Measurements from ENCODE around the gene SND1. TPM values are rescaled to one million over a fixed set of nuclear protein-coding genes. Genes with fewer than 3 reads are reported as not detected.

SND1 gene
- total RNA-seq, 1 donor: 80.2 TPM

DNA sequence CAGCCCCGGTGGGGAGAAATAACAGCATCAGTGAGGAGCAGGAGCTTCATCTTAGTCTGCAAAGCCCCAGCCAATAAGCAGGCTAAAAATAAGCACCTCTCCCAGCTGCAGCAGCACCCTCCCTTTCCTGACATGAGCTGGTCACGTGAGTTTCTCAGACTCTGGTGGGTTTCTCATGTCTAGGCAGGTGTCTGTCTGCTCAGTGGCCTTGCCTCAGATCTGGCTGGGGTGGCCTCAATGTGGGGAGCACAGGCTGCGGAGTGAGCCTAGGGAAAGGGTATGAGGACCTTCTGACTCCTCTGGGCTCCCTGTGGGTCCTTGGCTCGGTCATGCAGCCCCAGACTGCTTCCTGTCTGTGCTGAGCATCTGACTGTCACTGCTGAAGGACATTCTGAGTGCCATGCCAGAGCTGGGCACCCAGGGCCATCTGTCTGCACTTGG is 460.8 kb downstream of the SND1 start:
- Histone ChIP-seq H3K9me3 (ENCODE audit: low read depth, low read length) (no peaks in the 10 kb centered on the region), H3K4me3 (ENCODE audit: low read length) (no peak overlapping the region), H3K4me1 (ENCODE audit: insufficient read depth, low read length) (peaks cover 52% of the 10 kb centered on the region), H3K27me3 (ENCODE audit: insufficient read depth, low read length) (no peaks in the 10 kb centered on the region)

DNA sequence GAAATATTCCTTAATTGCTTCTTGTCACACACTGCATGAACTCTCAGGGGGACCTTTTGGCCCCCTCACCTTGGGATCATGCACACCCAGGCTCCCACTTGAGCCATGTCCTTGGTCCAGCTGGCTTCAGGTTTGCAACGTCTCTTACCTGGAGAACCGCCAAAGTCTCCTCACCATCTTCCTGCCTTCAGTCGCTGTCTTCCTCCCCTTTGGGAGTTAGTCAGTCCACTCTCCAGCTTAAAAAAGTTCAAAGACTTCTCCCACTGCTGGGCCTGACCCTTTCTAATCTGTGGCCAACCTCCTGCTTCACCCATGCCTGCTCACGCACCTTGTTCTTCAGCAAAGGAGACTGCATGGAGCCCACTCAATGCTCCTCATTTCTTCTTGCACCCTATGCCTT is 461.8 kb downstream of the SND1 start:
- Histone ChIP-seq H3K4me3 (ENCODE audit: low read length) (no peak overlapping the region), H3K4me1 (ENCODE audit: insufficient read depth, low read length) (peaks cover 42% of the 10 kb centered on the region), H3K9me3 (ENCODE audit: low read depth, low read length) (no peaks in the 10 kb centered on the region), H3K27me3 (ENCODE audit: insufficient read depth, low read length) (no peaks in the 10 kb centered on the region)

DNA sequence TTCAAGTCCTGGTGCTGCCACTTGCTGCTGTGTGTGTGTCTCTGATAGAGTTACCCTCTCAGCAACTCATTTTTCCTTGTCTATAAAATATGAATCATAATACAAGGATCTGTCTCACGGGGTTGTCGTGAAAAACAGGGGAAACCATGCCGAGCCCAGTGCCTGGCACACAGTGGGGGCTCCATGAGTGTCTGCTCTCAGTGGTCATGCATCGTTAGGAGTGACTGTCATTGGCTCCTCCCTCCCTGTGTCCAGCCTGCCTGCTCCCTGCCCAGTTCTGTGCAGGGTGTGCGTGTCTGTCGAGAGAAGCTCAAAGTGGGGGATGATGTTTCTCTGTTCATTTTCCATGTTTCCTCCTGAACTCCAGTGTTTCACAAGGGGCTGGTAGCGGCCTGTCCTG is 462.8 kb downstream of the SND1 start:
- H3K4me1 ChIP-seq (ENCODE audit: insufficient read depth, low read length): peaks cover 32% of the 10 kb centered on the region
- H3K27me3 ChIP-seq (ENCODE audit: insufficient read depth, low read length): no peaks in the 10 kb centered on the region
- no peaks in the 10 kb centered on the region for H3K9me3 ChIP-seq (ENCODE audit: low read depth, low read length)
- H3K4me3 ChIP-seq (ENCODE audit: low read length): no peak overlapping the region

DNA sequence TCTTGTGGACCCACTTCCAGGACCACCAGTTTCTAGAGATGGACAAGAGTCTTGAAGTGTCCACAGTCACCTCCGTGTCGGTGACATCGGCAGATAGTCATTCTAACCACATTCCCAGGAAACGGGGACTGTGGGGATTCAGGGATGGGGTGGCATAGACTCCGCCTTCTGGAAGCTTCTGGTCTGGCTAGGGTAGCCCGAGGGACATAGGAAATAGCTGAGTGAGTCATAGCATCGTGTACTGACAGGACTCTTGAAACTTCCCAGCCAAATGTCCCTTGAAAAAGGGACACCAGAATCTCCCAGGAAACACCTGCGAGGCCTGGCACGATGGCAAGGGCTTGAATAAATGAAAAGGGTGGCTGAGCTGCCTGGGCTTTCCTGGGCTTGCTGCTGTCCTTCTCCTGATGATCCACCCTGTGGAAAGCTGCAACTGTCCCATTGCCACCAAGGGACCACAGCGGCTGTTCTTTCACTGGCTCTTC is 463.4 kb downstream of the SND1 start:
- no peak overlapping the region for H3K4me3 ChIP-seq (ENCODE audit: low read length)
- H3K27me3 ChIP-seq (ENCODE audit: insufficient read depth, low read length): no peaks in the 10 kb centered on the region
- no peaks in the 10 kb centered on the region for H3K9me3 ChIP-seq (ENCODE audit: low read depth, low read length)
- H3K4me1 ChIP-seq (ENCODE audit: insufficient read depth, low read length): peaks cover 28% of the 10 kb centered on the region

DNA sequence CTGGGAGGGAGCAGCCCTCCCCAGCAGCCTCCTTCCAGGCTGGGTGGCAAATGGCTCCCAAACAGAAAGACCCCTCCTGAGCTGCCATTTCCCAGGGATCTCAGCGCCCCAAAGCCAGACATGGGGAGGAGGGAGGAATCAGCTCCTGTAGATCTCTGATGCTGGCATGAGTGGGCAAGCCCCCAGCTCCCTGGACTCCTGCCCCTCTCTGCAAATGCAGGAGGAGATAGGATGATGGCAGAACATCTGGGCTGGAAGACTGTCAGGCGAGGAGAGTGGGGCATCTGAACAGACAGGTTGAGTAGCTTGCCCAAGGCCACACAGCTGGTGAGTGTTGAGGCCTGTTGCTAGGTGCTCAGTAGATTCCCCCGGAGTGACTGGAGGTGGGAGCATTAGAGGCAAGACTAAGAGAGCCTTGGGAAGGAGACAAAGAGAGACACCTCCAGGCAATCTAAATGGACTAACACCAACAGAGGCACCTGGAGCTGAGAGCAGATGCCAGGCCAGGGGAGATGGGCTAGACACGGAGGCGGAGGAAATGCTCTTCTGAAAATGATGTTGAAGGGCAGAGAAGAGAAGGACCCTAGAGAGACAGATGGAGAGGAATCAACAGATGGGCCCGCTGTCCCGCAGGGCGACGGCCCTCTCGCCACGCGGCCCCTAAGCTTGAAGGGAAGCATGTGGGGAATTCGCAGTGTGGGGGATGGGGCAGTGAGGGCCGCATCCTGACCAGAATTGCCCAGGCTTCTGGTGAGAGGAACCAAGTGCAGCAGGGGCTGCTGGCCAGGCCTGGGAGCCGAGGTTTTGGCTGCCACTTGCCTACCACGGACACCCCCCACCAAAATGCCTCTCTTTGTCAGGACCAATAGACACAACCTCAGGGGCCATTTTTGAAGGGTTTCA is 464.1 kb downstream of the SND1 start:
- H3K9me3 ChIP-seq (ENCODE audit: low read depth, low read length): no peaks in the 10 kb centered on the region
- H3K4me3 ChIP-seq (ENCODE audit: low read length): no peak overlapping the region
- H3K4me1 ChIP-seq (ENCODE audit: insufficient read depth, low read length): peaks cover 21% of the 10 kb centered on the region
- H3K27me3 ChIP-seq (ENCODE audit: insufficient read depth, low read length): no peaks in the 10 kb centered on the region

DNA sequence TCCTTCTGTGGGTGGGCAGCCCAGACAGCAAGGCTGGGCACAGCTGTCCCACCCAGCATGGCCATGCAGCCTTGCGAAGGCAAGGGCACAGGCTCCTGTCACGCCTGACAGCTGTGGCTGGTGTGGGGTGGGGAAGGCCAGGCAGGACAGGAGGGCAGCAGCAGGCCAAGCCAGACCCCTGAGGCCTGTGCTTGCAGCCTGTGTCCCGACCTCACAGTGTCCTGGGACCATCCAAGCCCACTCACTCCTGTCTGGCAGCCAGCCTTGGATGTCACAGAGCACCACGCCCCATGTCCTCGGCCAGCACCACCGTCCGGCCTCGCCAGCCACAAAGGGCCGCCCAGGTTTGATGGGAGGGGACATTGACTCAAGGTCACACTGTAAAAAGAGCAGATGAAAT is 464.7 kb downstream of the SND1 start:
- Histone ChIP-seq H3K9me3 (ENCODE audit: low read depth, low read length) (no peaks in the 10 kb centered on the region), H3K27me3 (ENCODE audit: insufficient read depth, low read length) (no peaks in the 10 kb centered on the region), H3K4me1 (ENCODE audit: insufficient read depth, low read length) (peaks cover 20% of the 10 kb centered on the region), H3K4me3 (ENCODE audit: low read length) (no peak overlapping the region)

DNA sequence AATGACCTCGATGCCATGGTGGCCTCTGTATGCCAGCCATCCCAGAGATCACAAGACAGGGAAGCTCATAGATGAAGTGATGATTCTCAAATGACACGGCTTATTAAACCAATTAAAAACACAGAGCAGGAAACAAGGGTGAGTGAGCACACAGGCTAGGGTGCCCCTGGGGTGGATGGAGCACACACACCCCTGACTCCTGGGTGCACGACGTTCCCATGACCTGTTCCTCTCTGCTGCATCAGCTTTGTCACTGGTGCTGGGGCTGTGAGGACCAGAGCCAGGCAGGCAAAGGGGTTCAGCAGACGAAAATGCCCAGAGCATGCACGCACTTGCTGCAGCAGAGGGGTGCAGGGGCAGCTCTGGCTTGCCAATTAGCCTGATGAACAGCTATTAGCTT is 465.7 kb downstream of the SND1 start:
- H3K9me3 ChIP-seq (ENCODE audit: low read depth, low read length): no peaks in the 10 kb centered on the region
- no peak overlapping the region for H3K4me3 ChIP-seq (ENCODE audit: low read length)

DNA sequence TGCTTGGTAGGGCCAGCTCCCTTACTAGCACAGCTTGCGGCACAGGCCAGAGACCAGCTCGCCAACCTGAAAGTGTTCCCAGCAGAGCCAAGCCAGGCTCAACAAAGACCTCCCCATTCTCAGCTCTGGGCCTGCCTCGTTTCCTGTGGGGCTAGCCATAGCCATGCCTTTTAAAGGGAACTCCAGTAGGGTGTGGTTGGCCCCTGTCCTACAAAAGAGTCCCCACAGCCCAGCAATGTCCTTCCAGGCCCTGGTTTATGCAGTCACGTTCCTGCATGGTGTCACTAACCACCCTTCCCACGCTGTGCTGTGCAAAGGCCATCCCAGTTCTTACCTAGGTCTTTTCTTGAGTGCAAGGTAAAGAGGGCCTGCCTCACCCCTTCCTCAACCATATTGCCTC is 467.0 kb downstream of the SND1 start:
- Histone ChIP-seq H3K9me3 (ENCODE audit: low read depth, low read length) (no peaks in the 10 kb centered on the region), H3K4me3 (ENCODE audit: low read length) (no peak overlapping the region), H3K4me1 (ENCODE audit: insufficient read depth, low read length) (peaks cover 23% of the 10 kb centered on the region), H3K27me3 (ENCODE audit: insufficient read depth, low read length) (no peaks in the 10 kb centered on the region)

More for the DNA sequence above, 465.7 kb downstream of the SND1 start:
- no peaks in the 10 kb centered on the region for H3K27me3 ChIP-seq (ENCODE audit: insufficient read depth, low read length)
- H3K4me1 ChIP-seq (ENCODE audit: insufficient read depth, low read length): peaks cover 18% of the 10 kb centered on the region

DNA sequence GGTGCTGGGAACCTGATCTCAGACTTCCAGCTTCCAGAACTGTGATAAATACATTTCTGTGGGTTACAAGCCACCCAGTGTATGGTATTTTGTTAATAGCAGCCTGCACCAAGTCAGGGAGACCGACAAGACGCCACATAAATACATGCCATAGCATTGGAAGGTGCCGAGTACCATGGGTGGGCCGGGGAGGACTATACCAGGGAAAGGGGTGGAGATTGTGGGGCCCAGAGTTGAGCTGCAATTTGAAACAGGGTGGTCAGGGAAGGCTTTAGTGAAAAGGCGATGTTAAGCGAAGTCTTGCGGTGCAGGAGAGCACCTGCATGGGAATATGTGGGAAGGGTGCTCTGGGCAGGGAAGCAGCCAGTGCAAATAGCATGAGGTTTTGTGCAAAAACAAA is 468.1 kb downstream of the SND1 start:
- H3K9me3 ChIP-seq (ENCODE audit: low read depth, low read length): no peaks in the 10 kb centered on the region
- no peak overlapping the region for H3K4me3 ChIP-seq (ENCODE audit: low read length)
- no peaks in the 10 kb centered on the region for H3K27me3 ChIP-seq (ENCODE audit: insufficient read depth, low read length)
- peaks cover 23% of the 10 kb centered on the region for H3K4me1 ChIP-seq (ENCODE audit: insufficient read depth, low read length)

DNA sequence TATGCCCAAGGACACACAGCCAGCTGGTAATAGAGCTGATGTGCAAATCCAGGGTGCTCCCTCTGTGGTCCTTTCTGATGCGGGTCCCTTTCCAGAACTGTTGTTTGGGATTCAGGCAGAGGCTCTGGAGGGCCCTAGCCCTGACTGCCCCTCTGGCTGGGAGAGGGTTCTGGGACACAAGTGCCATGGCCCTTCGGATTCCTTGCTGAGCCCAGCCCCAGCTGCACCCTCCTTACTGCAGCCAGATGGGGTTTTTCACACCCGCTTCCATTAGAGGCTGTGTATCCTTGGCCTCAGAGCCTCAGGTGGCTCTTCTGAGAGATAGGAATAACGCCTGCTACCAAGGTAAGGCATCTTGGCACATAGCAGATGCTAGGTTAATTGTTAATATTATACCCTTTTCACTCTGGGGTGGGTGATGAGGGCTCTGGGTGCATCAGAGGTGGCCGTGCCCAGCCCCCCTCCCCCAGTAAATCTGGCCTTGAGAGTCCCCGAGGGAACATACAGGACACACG is 469.0 kb downstream of the SND1 start:
- Histone ChIP-seq H3K27me3 (ENCODE audit: insufficient read depth, low read length) (no peaks in the 10 kb centered on the region), H3K4me3 (ENCODE audit: low read length) (no peak overlapping the region)

DNA sequence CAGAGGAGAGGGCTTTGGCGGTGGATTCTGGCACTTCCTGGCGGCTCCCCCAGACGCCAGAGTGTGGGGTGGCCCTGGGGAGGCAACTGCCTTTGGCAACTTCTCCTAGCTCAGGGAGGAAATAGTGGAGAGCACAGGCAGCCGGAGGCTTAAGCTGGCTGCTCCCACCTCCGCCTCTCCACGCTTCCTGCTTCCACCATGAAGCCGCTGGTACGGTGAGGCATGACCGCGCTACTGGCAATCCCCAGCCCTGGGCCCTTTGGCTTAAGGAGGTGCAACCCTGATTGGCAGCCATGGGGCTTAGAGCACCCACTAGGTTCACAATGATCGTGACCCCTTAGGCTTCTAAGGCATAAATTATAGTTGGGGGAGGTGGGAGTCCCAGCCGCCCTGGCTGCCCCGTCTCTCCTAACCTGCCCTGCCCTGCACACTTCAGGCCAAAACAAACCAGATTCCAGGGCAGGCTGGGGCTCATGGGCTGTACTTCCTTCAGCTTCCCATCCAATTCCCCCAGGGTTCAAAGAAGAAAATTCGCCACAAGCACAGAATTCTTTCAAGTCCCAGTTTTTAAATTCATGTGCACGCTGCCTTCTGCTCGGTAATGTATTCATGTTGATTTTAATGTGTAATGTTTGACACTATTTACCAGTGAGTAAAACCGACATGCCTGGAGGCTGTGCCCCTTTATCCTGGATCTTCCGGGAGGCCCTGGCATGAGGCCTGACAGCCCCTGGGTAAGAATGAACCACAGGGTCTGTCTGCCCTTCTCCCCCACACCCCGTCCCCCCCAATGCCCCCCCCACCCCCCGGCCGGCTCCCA is 469.9 kb downstream of the SND1 start:
- H3K9me3 ChIP-seq (ENCODE audit: low read depth, low read length): no peaks in the 10 kb centered on the region
- H3K4me3 ChIP-seq (ENCODE audit: low read length): peak overlapping the region; percentile 23
- H3K27me3 ChIP-seq (ENCODE audit: insufficient read depth, low read length): no peaks in the 10 kb centered on the region
- H3K4me1 ChIP-seq (ENCODE audit: insufficient read depth, low read length): peaks cover 23% of the 10 kb centered on the region

More for the DNA sequence above, 469.0 kb downstream of the SND1 start:
- no peaks in the 10 kb centered on the region for H3K9me3 ChIP-seq (ENCODE audit: low read depth, low read length)
- peaks cover 23% of the 10 kb centered on the region for H3K4me1 ChIP-seq (ENCODE audit: insufficient read depth, low read length)

DNA sequence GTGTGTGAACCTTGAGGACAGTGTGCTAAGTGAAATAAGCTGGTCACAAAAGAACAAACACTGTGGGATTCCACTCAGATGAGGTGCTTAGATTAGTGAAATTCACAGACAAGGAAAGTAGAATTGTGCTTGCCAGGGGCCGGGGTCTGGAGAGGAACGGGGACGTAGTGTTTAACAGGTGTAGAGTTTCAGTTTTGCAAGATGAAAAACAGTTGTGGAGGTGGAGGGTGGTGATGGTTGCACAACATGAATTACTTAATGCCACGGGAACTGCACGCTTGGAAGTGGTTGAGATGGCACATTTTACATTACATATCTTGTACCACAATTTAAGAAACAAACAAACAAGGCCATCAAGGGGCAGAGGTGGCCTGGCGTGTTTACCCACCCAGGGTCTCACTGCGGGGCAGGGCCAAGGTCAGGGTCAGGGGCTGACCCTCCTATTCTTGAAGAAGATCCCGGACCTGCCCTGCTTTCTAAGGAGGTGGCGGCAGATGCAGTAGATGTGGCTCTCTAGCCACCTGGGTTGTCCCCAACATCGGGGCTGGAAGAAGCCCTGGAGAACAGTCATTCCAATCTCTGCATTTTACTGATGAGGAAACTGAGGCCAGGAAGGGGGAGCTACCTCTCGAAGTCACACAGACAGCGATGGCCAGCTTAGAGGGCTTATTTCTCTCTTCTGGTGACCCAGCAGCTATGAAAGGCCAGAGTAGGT is 470.7 kb downstream of the SND1 start:
- no peaks in the 10 kb centered on the region for H3K27me3 ChIP-seq (ENCODE audit: insufficient read depth, low read length)
- H3K4me3 ChIP-seq (ENCODE audit: low read length): no peak overlapping the region
- peaks cover 23% of the 10 kb centered on the region for H3K4me1 ChIP-seq (ENCODE audit: insufficient read depth, low read length)
- no peaks in the 10 kb centered on the region for H3K9me3 ChIP-seq (ENCODE audit: low read depth, low read length)

DNA sequence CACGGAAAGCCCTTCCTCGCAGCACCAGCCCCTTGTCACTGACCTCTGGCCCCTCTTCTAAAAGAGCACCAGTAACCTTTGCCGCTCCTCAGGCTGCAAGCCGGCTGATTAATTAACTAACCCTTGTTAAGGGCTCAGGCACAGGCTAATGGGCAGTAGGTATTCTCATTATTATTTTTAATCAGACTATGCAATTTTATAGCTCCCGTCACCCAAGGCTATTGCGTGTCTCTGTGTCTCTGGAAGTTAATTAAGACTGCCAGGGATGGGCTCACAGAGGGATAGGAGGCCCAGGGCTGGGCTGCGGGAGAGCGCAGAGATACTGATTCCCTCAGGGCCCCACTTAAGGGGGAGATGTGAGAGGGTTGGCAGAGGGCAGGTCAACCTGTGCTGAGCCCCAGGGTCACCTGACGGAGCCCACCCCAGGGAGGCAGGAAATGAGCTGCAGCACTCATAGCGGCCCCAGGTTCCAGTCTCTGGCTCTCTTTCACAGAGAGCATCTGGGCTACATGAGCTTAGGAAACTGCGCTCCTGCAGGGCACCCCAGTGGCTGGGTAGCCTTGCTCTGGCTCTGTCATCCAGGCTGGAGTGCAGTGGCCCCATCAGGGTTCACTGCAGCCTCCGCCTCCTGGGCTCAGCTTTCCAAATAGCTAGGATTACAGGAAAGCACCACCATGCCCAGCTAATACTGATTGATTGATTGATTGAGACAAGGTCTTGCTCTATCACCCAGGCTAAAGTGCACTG is 471.5 kb downstream of the SND1 start:
- peaks cover 23% of the 10 kb centered on the region for H3K4me1 ChIP-seq (ENCODE audit: insufficient read depth, low read length)
- H3K9me3 ChIP-seq (ENCODE audit: low read depth, low read length): no peaks in the 10 kb centered on the region
- no peak overlapping the region for H3K4me3 ChIP-seq (ENCODE audit: low read length)
- H3K27me3 ChIP-seq (ENCODE audit: insufficient read depth, low read length): no peaks in the 10 kb centered on the region

DNA sequence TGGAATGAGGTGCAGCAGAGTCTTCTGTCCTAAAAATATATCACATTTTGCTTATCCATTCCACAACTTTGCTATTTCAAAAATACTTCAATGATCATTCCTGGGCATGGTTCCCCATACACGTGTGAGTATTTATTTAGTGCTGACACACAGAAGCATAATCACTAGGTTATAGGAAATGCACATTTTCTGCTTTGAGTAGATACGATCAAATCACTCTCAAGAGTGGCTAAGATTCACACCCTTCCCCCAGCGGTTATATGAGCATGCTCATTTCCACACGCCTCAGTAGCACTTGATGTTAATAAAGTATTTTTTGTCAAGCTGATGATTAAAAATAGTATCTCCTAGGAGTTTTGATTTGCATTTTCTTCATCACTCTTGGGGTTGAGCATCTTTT is 472.8 kb downstream of the SND1 start:
- Histone ChIP-seq H3K9me3 (ENCODE audit: low read depth, low read length) (no peaks in the 10 kb centered on the region), H3K4me3 (ENCODE audit: low read length) (no peak overlapping the region), H3K4me1 (ENCODE audit: insufficient read depth, low read length) (peaks cover 27% of the 10 kb centered on the region), H3K27me3 (ENCODE audit: insufficient read depth, low read length) (no peaks in the 10 kb centered on the region)
